SK-N-SH treated with all-trans-retinoic acid at 6 μM for 48 hours (cell line): Measurements from ENCODE around the gene ZNF569.

Experiments
- ATAC-seq: fragments of 200-7000 bp; cut with Tn5 transposase; 3 replicates; pipeline ENCODE4 v1.9.1; 2020; ENCODE audit warnings: mild to moderate bottlenecking, moderate library complexity
- ARNTL ChIP-seq: fragments of 450-650 bp; formaldehyde crosslinking; IDR thresholded peaks from 2 replicates; pipeline ENCODE4 v1.5.0; 2020; ENCODE audit warnings: low read depth, mild to moderate bottlenecking, moderate library complexity, borderline replicate concordance
- BACH2 ChIP-seq: fragments of 250-450 bp; sonication (Bioruptor Pico); IDR thresholded peaks from 2 replicates; pipeline ENCODE4 v1.9.0; 2021; ENCODE audit warnings: mild to moderate bottlenecking, borderline replicate concordance
- CSDC2 ChIP-seq: fragments of 250-450 bp; sonication (Bioruptor Pico); IDR thresholded peaks from 2 replicates; pipeline ENCODE4 v1.5.0; 2020; ENCODE audit warnings: mild to moderate bottlenecking, moderate library complexity
- ESRRG ChIP-seq: fragments of 250-450 bp; sonication (Bioruptor Pico); IDR thresholded peaks from 2 replicates; pipeline ENCODE4 v1.6.1; 2021; ENCODE audit warnings: mild to moderate bottlenecking
- GLIS3 ChIP-seq: fragments of 250-450 bp; sonication (Bioruptor Pico); IDR thresholded peaks from 2 replicates; pipeline ENCODE4 v1.5.0; 2020; ENCODE audit warnings: mild to moderate bottlenecking, moderate library complexity
- ISL1 ChIP-seq: fragments of 250-450 bp; sonication (Bioruptor Pico); IDR thresholded peaks from 2 replicates; pipeline ENCODE4 v2.1.2; 2022; ENCODE audit warnings: mild to moderate bottlenecking, moderate library complexity
- OSR1 ChIP-seq: fragments of 250-450 bp; sonication (Bioruptor Pico); IDR thresholded peaks from 2 replicates; pipeline ENCODE4 v1.8.0; 2022; ENCODE audit warnings: moderate library complexity, mild to moderate bottlenecking, inconsistent platforms
- RARB ChIP-seq: fragments of 250-450 bp; sonication (Bioruptor Pico); IDR thresholded peaks from 2 replicates; pipeline ENCODE4 v1.8.0; 2021; ENCODE audit warnings: mild to moderate bottlenecking, moderate library complexity
- SNAI2 ChIP-seq: fragments of 250-450 bp; sonication (Bioruptor Pico); IDR thresholded peaks from 2 replicates; pipeline ENCODE4 v1.5.0; 2020; ENCODE audit warnings: mild to moderate bottlenecking, moderate library complexity
- TCF4 ChIP-seq: fragments of 250-450 bp; sonication (Bioruptor Pico); IDR thresholded peaks from 2 replicates; pipeline ENCODE4 v1.8.0; 2021; ENCODE audit warnings: mild to moderate bottlenecking, moderate library complexity, borderline replicate concordance
- TOX ChIP-seq: fragments of 250-450 bp; sonication (Bioruptor Pico); IDR thresholded peaks from 2 replicates; pipeline ENCODE4 v1.8.0; 2021; ENCODE audit warnings: mild to moderate bottlenecking, moderate library complexity, borderline replicate concordance
- ZFP3 ChIP-seq: fragments of 250-450 bp; sonication (Bioruptor Pico); IDR thresholded peaks from 2 replicates; pipeline ENCODE4 v1.5.0; 2020; ENCODE audit warnings: mild to moderate bottlenecking, moderate library complexity
- ZFP30 ChIP-seq: fragments of 450-650 bp; formaldehyde crosslinking; IDR thresholded peaks from 2 replicates; pipeline ENCODE4 v1.5.0; 2022; ENCODE audit warnings: mild to moderate bottlenecking, moderate library complexity
- ZNF565 ChIP-seq: fragments of 450-650 bp; formaldehyde crosslinking; conservative IDR thresholded peaks from 2 replicates; pipeline ENCODE4 v1.5.0; 2020; ENCODE audit warnings: low read depth, mild to moderate bottlenecking, moderate library complexity
- ZNF70 ChIP-seq: fragments of 450-650 bp; formaldehyde crosslinking; IDR thresholded peaks from 2 replicates; pipeline ENCODE4 v1.5.0; 2020; ENCODE audit warnings: mild to moderate bottlenecking, moderate library complexity
- ZNF8 ChIP-seq: fragments of 450-650 bp; formaldehyde crosslinking; IDR thresholded peaks from 2 replicates; pipeline ENCODE4 v1.5.0; 2020; ENCODE audit warnings: mild to moderate bottlenecking, moderate library complexity
- TF ChIP-seq, protein P1 (sequence below): fragments of 250-450 bp; sonication (Bioruptor Pico); IDR thresholded peaks from 2 replicates; pipeline ENCODE4 v1.5.1; 2020; ENCODE audit warnings: low read depth, mild to moderate bottlenecking, moderate library complexity
- TF ChIP-seq, protein P2 (sequence below): fragments of 250-450 bp; sonication (Bioruptor Pico); IDR thresholded peaks from 2 replicates; pipeline ENCODE4 v1.5.0; 2020; ENCODE audit warnings: mild to moderate bottlenecking, moderate library complexity
- TF ChIP-seq, protein P3 (sequence below): fragments of 250-450 bp; sonication (Bioruptor Pico); IDR thresholded peaks from 2 replicates; pipeline ENCODE4 v1.8.0; 2021; ENCODE audit warnings: low read depth, mild to moderate bottlenecking, moderate library complexity, borderline replicate concordance
- TF ChIP-seq, protein P4 (sequence below): fragments of 250-450 bp; sonication (Bioruptor Pico); IDR thresholded peaks from 2 replicates; pipeline ENCODE4 v1.5.1; 2021; ENCODE audit warnings: mild to moderate bottlenecking, moderate library complexity
- TF ChIP-seq, protein P5 (sequence below): fragments of 250-450 bp; sonication (Bioruptor Pico); IDR thresholded peaks from 2 replicates; pipeline ENCODE4 v1.8.0; 2020; ENCODE audit warnings: mild to moderate bottlenecking, moderate library complexity, borderline replicate concordance

ZNF569 gene

DNA sequence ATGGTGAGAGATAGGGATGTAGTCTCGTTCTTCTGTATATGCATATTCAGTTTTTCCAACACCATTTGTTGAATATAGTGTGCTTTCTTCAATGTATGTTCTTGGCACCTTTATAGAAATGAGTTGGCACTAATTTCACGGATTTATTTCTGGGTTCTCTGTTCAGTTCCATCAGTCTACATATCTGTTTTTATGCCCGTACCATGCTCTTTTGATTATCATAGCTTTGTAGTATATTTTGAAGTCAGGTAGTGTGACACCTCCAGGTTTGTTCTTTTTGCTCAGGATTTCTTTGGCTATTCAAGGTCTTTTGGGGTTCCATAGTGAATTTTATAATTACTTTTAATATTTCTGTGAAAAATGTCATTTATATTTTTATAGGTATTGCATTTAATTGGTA lies 25.0 kb upstream of the ZNF569 start:
- TF ChIP-seq TOX (CRISPR knock-in tag) (no peak), CSDC2 (no peak), ZFP3 (CRISPR knock-in tag) (no peak), ZNF70 (CRISPR knock-in tag) (no peak)
- TF ChIP-seq, protein P1, sequence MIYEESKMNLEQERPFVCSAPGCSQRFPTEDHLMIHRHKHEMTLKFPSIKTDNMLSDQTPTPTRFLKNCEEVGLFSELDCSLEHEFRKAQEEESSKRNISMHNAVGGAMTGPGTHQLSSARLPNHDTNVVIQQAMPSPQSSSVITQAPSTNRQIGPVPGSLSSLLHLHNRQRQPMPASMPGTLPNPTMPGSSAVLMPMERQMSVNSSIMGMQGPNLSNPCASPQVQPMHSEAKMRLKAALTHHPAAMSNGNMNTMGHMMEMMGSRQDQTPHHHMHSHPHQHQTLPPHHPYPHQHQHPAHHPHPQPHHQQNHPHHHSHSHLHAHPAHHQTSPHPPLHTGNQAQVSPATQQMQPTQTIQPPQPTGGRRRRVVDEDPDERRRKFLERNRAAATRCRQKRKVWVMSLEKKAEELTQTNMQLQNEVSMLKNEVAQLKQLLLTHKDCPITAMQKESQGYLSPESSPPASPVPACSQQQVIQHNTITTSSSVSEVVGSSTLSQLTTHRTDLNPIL: no peak
- TF ChIP-seq, protein P2, sequence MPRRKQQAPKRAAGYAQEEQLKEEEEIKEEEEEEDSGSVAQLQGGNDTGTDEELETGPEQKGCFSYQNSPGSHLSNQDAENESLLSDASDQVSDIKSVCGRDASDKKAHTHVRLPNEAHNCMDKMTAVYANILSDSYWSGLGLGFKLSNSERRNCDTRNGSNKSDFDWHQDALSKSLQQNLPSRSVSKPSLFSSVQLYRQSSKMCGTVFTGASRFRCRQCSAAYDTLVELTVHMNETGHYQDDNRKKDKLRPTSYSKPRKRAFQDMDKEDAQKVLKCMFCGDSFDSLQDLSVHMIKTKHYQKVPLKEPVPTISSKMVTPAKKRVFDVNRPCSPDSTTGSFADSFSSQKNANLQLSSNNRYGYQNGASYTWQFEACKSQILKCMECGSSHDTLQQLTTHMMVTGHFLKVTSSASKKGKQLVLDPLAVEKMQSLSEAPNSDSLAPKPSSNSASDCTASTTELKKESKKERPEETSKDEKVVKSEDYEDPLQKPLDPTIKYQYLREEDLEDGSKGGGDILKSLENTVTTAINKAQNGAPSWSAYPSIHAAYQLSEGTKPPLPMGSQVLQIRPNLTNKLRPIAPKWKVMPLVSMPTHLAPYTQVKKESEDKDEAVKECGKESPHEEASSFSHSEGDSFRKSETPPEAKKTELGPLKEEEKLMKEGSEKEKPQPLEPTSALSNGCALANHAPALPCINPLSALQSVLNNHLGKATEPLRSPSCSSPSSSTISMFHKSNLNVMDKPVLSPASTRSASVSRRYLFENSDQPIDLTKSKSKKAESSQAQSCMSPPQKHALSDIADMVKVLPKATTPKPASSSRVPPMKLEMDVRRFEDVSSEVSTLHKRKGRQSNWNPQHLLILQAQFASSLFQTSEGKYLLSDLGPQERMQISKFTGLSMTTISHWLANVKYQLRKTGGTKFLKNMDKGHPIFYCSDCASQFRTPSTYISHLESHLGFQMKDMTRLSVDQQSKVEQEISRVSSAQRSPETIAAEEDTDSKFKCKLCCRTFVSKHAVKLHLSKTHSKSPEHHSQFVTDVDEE (CRISPR knock-in tag): no peak
- ATAC-seq: no peak

DNA sequence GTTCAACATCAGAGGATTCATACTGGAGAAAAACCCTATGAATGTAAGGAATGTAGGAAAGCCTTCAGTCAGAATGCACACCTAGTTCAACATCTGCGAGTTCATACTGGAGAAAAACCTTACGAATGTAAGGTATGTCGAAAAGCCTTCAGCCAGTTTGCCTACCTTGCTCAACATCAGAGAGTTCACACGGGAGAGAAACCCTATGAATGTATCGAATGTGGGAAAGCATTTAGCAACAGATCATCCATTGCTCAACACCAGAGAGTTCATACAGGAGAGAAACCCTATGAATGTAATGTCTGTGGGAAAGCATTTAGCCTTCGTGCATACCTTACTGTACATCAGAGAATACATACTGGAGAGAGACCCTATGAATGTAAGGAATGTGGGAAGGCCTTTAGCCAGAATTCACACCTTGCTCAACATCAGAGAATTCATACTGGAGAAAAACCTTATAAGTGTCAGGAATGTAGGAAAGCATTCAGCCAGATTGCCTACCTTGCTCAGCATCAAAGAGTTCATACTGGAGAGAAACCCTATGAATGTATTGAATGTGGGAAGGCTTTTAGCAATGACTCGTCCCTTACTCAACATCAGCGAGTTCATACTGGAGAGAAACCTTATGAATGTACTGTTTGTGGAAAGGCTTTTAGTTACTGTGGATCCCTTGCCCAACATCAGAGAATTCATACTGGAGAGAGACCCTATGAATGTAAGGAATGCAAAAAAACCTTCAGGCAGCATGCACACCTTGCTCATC lies 17.3 kb upstream of the ZNF569 start:
- TF ChIP-seq, protein P3, sequence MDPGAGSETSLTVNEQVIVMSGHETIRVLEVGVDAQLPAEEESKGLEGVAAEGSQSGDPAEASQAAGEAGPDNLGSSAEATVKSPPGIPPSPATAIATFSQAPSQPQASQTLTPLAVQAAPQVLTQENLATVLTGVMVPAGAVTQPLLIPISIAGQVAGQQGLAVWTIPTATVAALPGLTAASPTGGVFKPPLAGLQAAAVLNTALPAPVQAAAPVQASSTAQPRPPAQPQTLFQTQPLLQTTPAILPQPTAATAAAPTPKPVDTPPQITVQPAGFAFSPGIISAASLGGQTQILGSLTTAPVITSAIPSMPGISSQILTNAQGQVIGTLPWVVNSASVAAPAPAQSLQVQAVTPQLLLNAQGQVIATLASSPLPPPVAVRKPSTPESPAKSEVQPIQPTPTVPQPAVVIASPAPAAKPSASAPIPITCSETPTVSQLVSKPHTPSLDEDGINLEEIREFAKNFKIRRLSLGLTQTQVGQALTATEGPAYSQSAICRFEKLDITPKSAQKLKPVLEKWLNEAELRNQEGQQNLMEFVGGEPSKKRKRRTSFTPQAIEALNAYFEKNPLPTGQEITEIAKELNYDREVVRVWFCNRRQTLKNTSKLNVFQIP (CRISPR knock-in tag): no peak
- TF ChIP-seq CSDC2 (no peak), TCF4 (CRISPR knock-in tag) (no peak), ISL1 (no peak), ZNF70 (CRISPR knock-in tag) (no peak), ZNF565 (CRISPR knock-in tag) (no peak), GLIS3 (CRISPR knock-in tag) (no peak), BACH2 (no peak), OSR1 (no peak), TOX (CRISPR knock-in tag) (no peak), RARB (CRISPR knock-in tag) (no peak), SNAI2 (CRISPR knock-in tag) (no peak), ZNF8 (CRISPR knock-in tag) (no peak), ZFP30 (CRISPR knock-in tag) (no peak), ESRRG (CRISPR knock-in tag) (no peak), ARNTL (CRISPR knock-in tag) (no peak)
- TF ChIP-seq, protein P1: no peak
- TF ChIP-seq, protein P4, sequence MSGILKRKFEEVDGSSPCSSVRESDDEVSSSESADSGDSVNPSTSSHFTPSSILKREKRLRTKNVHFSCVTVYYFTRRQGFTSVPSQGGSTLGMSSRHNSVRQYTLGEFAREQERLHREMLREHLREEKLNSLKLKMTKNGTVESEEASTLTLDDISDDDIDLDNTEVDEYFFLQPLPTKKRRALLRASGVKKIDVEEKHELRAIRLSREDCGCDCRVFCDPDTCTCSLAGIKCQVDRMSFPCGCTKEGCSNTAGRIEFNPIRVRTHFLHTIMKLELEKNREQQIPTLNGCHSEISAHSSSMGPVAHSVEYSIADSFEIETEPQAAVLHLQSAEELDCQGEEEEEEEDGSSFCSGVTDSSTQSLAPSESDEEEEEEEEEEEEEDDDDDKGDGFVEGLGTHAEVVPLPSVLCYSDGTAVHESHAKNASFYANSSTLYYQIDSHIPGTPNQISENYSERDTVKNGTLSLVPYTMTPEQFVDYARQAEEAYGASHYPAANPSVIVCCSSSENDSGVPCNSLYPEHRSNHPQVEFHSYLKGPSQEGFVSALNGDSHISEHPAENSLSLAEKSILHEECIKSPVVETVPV (CRISPR knock-in tag): no peak
- TF ChIP-seq, protein P5, sequence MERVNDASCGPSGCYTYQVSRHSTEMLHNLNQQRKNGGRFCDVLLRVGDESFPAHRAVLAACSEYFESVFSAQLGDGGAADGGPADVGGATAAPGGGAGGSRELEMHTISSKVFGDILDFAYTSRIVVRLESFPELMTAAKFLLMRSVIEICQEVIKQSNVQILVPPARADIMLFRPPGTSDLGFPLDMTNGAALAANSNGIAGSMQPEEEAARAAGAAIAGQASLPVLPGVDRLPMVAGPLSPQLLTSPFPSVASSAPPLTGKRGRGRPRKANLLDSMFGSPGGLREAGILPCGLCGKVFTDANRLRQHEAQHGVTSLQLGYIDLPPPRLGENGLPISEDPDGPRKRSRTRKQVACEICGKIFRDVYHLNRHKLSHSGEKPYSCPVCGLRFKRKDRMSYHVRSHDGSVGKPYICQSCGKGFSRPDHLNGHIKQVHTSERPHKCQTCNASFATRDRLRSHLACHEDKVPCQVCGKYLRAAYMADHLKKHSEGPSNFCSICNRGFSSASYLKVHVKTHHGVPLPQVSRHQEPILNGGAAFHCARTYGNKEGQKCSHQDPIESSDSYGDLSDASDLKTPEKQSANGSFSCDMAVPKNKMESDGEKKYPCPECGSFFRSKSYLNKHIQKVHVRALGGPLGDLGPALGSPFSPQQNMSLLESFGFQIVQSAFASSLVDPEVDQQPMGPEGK (CRISPR knock-in tag): no peak
- no peak for ATAC-seq
